Measurements from ENCODE around the gene ESYT2.

- no peak for TF ChIP-seq CTCF (optimal IDR thresholded peaks at IDR 0.05 in 1 of 3, IDR thresholded peaks at IDR 0.05 in 1 of 3, conservative IDR thresholded peaks at IDR 0.05 in 1 of 3; ENCODE audit: extremely low read depth in 1 of 3, insufficient read depth in 2 of 3, low read length in 3 of 3)
- no peak for TF ChIP-seq EZH2 (IDR thresholded peaks at IDR 0.05; ENCODE audit: low read length)
These were observed 146.9 kb downstream of the ESYT2 start for GRCh38 chr7:158682456-158682855.
